DND-41 (cell line): Measurements from ENCODE around the gene TSPAN3.

Experiments
- ATAC-seq: fragments of 200-7000 bp; cut with Tn5 transposase; 3 replicates; pipeline ENCODE4 v1.9.1; 2021; ENCODE audit warnings: low read depth; ENCODE audit not compliant: insufficient read depth
- DNase-seq: peaks from one replicate; pipeline ENCODE4 v3.0.0-alpha.2; 2020
- H2AFZ ChIP-seq: 2 replicates; pipeline ENCODE4 v1.6.0; 2012; ENCODE audit warnings: low read depth, low read length
- H3K27ac ChIP-seq: 2 replicates; pipeline ENCODE4 v1.5.1; 2012; ENCODE audit warnings: low read length, inconsistent platforms
- H3K27me3 ChIP-seq: fragments of 200-600 bp; sonication (generic); 2 replicates; pipeline ENCODE4 v1.6.0; 2012; ENCODE audit warnings: low read length, mild to moderate bottlenecking, inconsistent platforms; ENCODE audit not compliant: insufficient read depth, poor library complexity
- H3K36me3 ChIP-seq: 2 replicates; pipeline ENCODE4 v1.5.1; 2012; ENCODE audit warnings: low read length, inconsistent platforms; ENCODE audit not compliant: insufficient read depth
- H3K4me1 ChIP-seq: 2 replicates; pipeline ENCODE4 v1.5.1; 2012; ENCODE audit warnings: mild to moderate bottlenecking, low read length; ENCODE audit not compliant: insufficient read depth
- H3K4me2 ChIP-seq: 2 replicates; pipeline ENCODE4 v1.6.0; 2012; ENCODE audit warnings: mild to moderate bottlenecking, moderate library complexity, low read length, inconsistent platforms; ENCODE audit not compliant: insufficient read depth
- H3K4me3 ChIP-seq, 2 experiments: fragments of 200-600 bp in 1 of 2; shearing (Covaris generic) in 1 of 2; 2 replicates each; pipeline ENCODE4 v1.5.1; 2012 to 2016; ENCODE audit warnings: inconsistent platforms in 2 of 2, low read length in 2 of 2, mild to moderate bottlenecking in 2 of 2, low read depth in 1 of 2, moderate library complexity in 1 of 2
- H3K79me2 ChIP-seq: 2 replicates; pipeline ENCODE4 v1.6.0; 2012; ENCODE audit warnings: low read length, inconsistent platforms; ENCODE audit not compliant: insufficient read depth
- H3K9ac ChIP-seq: 2 replicates; pipeline ENCODE4 v1.6.0; 2012; ENCODE audit warnings: low read depth, mild to moderate bottlenecking, inconsistent platforms, low read length, moderate library complexity
- H3K9me3 ChIP-seq: 2 replicates; pipeline ENCODE4 v1.5.1; 2012; ENCODE audit warnings: low read length, moderate library complexity, mild to moderate bottlenecking, inconsistent platforms; ENCODE audit not compliant: insufficient read depth, severe bottlenecking
- H4K20me1 ChIP-seq: 2 replicates; pipeline ENCODE4 v1.6.0; 2012; ENCODE audit warnings: low read length; ENCODE audit not compliant: insufficient read depth
- EZH2 ChIP-seq: IDR thresholded peaks from 3 replicates; pipeline ENCODE4 v1.6.1; 2012; ENCODE audit warnings: borderline replicate concordance, low read depth, mild to moderate bottlenecking, moderate library complexity, low read length, inconsistent platforms; ENCODE audit not compliant: severe bottlenecking
- TF ChIP-seq, protein P1 (sequence below): IDR thresholded peaks from 2 replicates; pipeline ENCODE4 v1.5.1; 2012; ENCODE audit warnings: borderline replicate concordance, low read length, moderate library complexity, mild to moderate bottlenecking; ENCODE audit not compliant: poor library complexity, severe bottlenecking; ENCODE audit errors: extremely low read depth

Gene TSPAN3

DNA sequence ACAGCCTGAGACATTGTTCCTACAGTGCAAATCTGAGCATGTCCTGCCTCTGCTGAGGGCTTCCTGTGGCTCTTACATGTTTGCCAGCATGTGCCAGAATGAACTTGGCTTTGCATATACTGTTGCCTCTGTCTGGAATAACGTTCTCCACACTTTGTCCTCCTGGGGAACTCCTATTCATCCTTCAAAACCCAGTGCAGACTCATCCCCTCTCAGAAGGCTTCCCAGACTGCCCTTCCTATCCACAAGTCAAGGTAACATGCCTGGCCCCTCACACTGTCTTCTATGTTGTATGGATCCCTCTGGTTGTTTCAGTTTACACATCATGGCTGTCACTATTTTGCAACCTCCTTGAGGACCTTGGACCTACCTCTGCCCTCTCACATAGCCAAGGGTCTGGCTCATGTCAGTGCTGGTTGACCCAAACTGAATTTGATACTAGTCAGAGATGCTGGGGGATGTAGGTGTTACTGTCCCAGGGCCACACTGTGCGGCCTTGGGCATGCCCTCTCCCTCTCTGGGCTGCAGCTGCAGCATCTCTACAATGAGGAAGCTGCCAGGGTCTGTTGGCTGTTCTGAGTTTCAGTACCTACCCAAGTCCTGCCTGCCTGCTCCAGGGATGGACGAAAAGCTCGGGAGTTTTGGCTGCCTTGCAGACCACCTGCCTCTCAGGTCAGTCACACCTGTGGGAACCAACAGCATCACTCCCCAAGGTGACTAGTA is 29.0 kb upstream of the TSPAN3 start:
- H2AFZ ChIP-seq, result no peak overlapping the region
- H4K20me1 ChIP-seq, result no peaks in the 10 kb centered on the region
- no peaks in the 10 kb centered on the region for H3K27me3 ChIP-seq

DNA sequence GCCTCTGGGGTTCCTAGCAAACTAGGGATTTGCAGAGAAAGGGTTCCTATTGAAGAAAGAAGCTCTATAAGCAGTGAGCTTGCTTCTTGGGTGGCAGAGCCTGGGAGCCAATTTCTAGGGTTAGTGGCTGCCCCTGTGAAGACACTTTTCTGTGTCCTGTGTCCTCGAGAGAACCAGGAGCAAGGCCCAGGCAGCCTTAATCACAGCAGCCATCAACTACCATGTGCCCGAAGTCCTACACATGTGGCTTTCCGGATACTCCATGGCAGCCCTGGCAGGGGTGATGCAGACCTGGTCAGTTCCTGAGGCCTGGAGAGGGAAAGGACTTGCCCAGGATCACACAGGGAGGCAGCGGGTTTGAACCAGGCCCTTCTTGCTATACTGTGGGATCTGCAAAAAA is 27.7 kb upstream of the TSPAN3 start:
- DNase-seq, result no peak
- H3K9me3 ChIP-seq, result no peaks in the 10 kb centered on the region
- no peaks in the 10 kb centered on the region for H3K27me3 ChIP-seq
- H4K20me1 ChIP-seq, result no peaks in the 10 kb centered on the region
- H3K4me3 ChIP-seq, result no peak overlapping the region
- H3K4me1 ChIP-seq, result no peaks in the 10 kb centered on the region
- H3K9ac ChIP-seq, result no peak overlapping the region
- H3K36me3 ChIP-seq, result no peaks in the 10 kb centered on the region
- TF ChIP-seq EZH2, result no peak
- TF ChIP-seq, protein P1, sequence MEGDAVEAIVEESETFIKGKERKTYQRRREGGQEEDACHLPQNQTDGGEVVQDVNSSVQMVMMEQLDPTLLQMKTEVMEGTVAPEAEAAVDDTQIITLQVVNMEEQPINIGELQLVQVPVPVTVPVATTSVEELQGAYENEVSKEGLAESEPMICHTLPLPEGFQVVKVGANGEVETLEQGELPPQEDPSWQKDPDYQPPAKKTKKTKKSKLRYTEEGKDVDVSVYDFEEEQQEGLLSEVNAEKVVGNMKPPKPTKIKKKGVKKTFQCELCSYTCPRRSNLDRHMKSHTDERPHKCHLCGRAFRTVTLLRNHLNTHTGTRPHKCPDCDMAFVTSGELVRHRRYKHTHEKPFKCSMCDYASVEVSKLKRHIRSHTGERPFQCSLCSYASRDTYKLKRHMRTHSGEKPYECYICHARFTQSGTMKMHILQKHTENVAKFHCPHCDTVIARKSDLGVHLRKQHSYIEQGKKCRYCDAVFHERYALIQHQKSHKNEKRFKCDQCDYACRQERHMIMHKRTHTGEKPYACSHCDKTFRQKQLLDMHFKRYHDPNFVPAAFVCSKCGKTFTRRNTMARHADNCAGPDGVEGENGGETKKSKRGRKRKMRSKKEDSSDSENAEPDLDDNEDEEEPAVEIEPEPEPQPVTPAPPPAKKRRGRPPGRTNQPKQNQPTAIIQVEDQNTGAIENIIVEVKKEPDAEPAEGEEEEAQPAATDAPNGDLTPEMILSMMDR, result no peak
- H3K4me2 ChIP-seq, result no peak overlapping the region
- H2AFZ ChIP-seq, result no peak overlapping the region
- H3K27ac ChIP-seq, result no peak overlapping the region
- no peaks in the 10 kb centered on the region for H3K79me2 ChIP-seq
- ATAC-seq, result no peak

More for the DNA sequence above, 29.0 kb upstream of the TSPAN3 start:
- H3K27ac ChIP-seq, result no peak overlapping the region
- H3K4me2 ChIP-seq, result no peak overlapping the region
- no peak overlapping the region for H3K4me3 ChIP-seq
- H3K79me2 ChIP-seq, result no peaks in the 10 kb centered on the region
- TF ChIP-seq, protein P1, result no peak
- no peak for TF ChIP-seq EZH2
- no peaks in the 10 kb centered on the region for H3K4me1 ChIP-seq
- ATAC-seq, result no peak
- no peaks in the 10 kb centered on the region for H3K36me3 ChIP-seq
- H3K9me3 ChIP-seq, result no peaks in the 10 kb centered on the region
- no peak for DNase-seq
- H3K9ac ChIP-seq, result no peak overlapping the region

DNA sequence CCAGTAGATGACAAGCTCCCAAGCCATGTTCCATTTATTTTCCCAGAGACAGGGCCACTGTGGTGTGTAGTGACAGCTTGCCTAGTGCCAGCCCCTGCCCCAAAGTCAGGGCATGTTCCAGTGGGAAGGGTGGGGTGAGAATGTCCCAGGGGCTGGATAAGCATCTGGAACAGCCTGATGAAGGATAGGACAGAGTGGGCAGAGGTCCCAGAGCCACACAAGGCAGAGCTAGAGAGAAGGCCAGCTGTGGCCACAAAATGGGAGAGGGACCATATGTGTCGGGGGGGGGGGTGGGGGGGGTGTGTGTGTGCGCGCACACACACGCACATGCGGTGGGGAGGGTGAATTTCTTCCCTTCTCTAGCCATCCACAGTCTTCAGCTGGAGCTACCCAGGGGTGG is 27.0 kb upstream of the TSPAN3 start:
- Histone ChIP-seq H3K4me3 (no peak overlapping the region), H3K27me3 (no peaks in the 10 kb centered on the region), H3K27ac (no peak overlapping the region), H2AFZ (no peak overlapping the region), H3K4me2 (no peak overlapping the region), H3K9me3 (no peaks in the 10 kb centered on the region), H3K9ac (no peak overlapping the region), H3K4me1 (no peaks in the 10 kb centered on the region), H4K20me1 (no peaks in the 10 kb centered on the region), H3K79me2 (no peaks in the 10 kb centered on the region), H3K36me3 (no peaks in the 10 kb centered on the region)
- TF ChIP-seq, protein P1, result no peak
- TF ChIP-seq EZH2, result no peak
- ATAC-seq (no peak), DNase-seq (no peak)

DNA sequence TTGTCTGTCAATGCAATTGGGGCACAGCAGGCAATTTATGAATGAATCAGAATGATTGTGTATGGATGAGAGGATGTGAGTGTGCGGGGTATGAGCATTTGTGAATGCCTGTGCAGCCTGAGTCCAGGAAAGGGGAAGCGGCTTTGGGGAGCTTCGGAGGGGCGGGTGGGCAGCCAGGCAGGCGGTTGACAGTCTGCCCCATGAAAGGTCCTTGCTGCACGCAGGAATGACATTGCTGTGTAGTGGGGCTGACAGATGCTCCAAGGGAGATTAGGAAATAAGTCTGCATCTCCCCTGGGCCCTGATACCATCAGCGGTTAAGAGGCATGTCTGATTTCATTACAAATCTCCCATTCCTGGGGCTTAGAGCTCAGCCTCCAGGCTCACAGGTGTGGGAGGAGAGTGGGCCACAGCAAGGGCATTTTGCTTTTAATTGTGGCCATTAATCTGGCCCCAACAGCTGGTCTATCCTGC is 26.4 kb upstream of the TSPAN3 start:
- no peak overlapping the region for H3K9ac ChIP-seq
- H2AFZ ChIP-seq, result no peak overlapping the region
- TF ChIP-seq, protein P1, result no peak
- TF ChIP-seq EZH2, result no peak
- H4K20me1 ChIP-seq, result no peaks in the 10 kb centered on the region
- no peak overlapping the region for H3K27ac ChIP-seq
- H3K4me2 ChIP-seq, result no peak overlapping the region
- no peaks in the 10 kb centered on the region for H3K79me2 ChIP-seq
- no peak for ATAC-seq
- H3K36me3 ChIP-seq, result no peaks in the 10 kb centered on the region
- H3K27me3 ChIP-seq, result no peaks in the 10 kb centered on the region
- no peaks in the 10 kb centered on the region for H3K9me3 ChIP-seq
- no peaks in the 10 kb centered on the region for H3K4me1 ChIP-seq
- H3K4me3 ChIP-seq, result no peak overlapping the region
- DNase-seq, result no peak
